Transverse colon (tissue), 4 donors: Measurements from ENCODE around the gene USP1. TPM values are rescaled to one million over a fixed set of nuclear protein-coding genes. Genes with fewer than 3 reads are reported as not detected.

Experiments
- DNase-seq: peaks from one replicate; pipeline ENCODE4 v3.0.0-alpha.2; 2019
- H3K27ac ChIP-seq, 4 donors: fragments of 200-600 bp; sonication (generic); 2 replicates each; pipeline ENCODE4 v1.5.1; 2016 to 2018; ENCODE audit warnings: inconsistent platforms in 4 of 4
- H3K27me3 ChIP-seq: fragments of 200-600 bp; sonication (generic); 2 replicates; pipeline ENCODE4 v1.5.1; 2017; ENCODE audit warnings: inconsistent platforms
- H3K36me3 ChIP-seq, 4 donors: fragments of 200-600 bp; sonication (generic); 2 replicates each; pipeline ENCODE4 v1.5.1; 2017 to 2019; ENCODE audit warnings: inconsistent platforms in 4 of 4
- H3K4me1 ChIP-seq, 4 donors: fragments of 200-600 bp; sonication (generic); 2 replicates each; pipeline ENCODE4 v1.5.1; 2017 to 2020; ENCODE audit warnings: inconsistent platforms in 4 of 4
- H3K4me3 ChIP-seq, 4 donors: fragments of 200-600 bp; sonication (generic); 1 replicate in 1 of 4; 2 replicates in 3 of 4; pipeline versions ENCODE4 v1.5.1 to v1.6.1; 2017 to 2019; ENCODE audit warnings: inconsistent platforms in 4 of 4
- H3K9me3 ChIP-seq, 2 donors: fragments of 200-600 bp; sonication (generic); 2 replicates each; pipeline ENCODE4 v1.5.1; 2017 to 2019; ENCODE audit warnings: inconsistent platforms in 2 of 2
- EP300 ChIP-seq: sonication (generic); formaldehyde crosslinking; IDR thresholded peaks from one replicate; pipeline ENCODE4 v1.6.1; 2017; ENCODE audit warnings: antibody characterized with exemption, low read depth
- POLR2A ChIP-seq: fragments of 450-650 bp; IDR thresholded peaks from one replicate; pipeline ENCODE4 v1.6.1; 2016; ENCODE audit warnings: antibody characterized with exemption, mild to moderate bottlenecking, moderate library complexity
- POLR2AphosphoS5 ChIP-seq, 3 donors: sonication (generic); formaldehyde crosslinking; IDR thresholded peaks; one replicate each; pipeline ENCODE4 v1.6.1; 2016; ENCODE audit warnings: antibody characterized with exemption in 3 of 3
- WGBS, 2 donors: methylation state at CpG; one replicate each; pipeline ENCODE4 v1.1.5; 2018; ENCODE audit warnings: low coverage in 1 of 2; 5-methylcytosine and 5-hydroxymethylcytosine counted together
- in situ Hi-C, 4 donors: fragments of 200-750 bp; cut with MboI; loops; one replicate each; pipeline versions ENCODE4 v1.15.0 to v1.15.1; 2017; ENCODE audit warnings: low sequenced_read_pairs in 3 of 4, low pct_ligation_motif_present in 1 of 4, low pct_unique_long_range_greater_than_20kb in 1 of 4
- intact Hi-C: fragments of 100-400 bp; cut with DNase I; formaldehyde crosslinking; loops from one replicate; pipeline ENCODE4 v1.15.1; 2023; ENCODE audit warnings: low total_unique reads
- total RNA-seq, 4 donors: library from RNA; depleted of rRNA; stranded (reverse); fragments of >200 nt; gene quantifications; one replicate each; pipeline ENCODE4 v1.1.0, GENCODE V29; 2016
- TF ChIP-seq, protein P1 (sequence below), 5 experiments: fragments of 200-600 bp in 3 of 5; fragments of 450-650 bp in 2 of 5; sonication (generic) in 3 of 5; IDR thresholded peaks; 1 replicate in 2 of 5; 2 replicates in 3 of 5; pipeline ENCODE4 v1.5.1; 2016 to 2017; ENCODE audit warnings: antibody characterized with exemption in 5 of 5, inconsistent platforms in 3 of 5, mild to moderate bottlenecking in 2 of 5, moderate library complexity in 1 of 5

The USP1 gene
- total RNA-seq, 4 donors from 2014 or later: 6.0 to 26.7 (median 25.0) TPM

DNA sequence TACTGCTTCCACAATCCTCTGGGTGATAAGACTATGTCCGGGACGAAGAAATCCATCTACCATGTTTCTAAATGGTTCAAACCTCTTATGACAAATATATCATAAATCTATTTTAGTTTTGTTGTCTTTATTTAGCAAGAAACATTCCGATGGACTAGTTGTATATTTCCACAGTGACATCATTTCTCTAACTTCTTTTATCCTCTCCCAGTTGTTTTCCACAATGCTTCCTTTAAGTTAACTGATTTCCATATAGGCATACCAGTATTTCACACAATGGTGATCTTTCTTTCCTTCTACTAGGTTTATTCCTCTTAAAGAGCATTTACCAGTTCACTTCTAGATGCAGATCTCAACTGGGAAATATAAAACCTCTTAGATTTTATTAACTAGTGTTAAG, 44.8 kb downstream of the USP1 start:
- no peak overlapping the region for H3K27ac ChIP-seq
- 80 to 84% methylated on average over 3 of the region's 3 CpGs for WGBS, 2 donors
- no peak for DNase-seq
- in situ Hi-C loops: no loop called here
- H3K4me1 ChIP-seq: no peaks in the 10 kb centered on the region
- no peaks in the 10 kb centered on the region for H3K9me3 ChIP-seq
- TF ChIP-seq, protein P1, sequence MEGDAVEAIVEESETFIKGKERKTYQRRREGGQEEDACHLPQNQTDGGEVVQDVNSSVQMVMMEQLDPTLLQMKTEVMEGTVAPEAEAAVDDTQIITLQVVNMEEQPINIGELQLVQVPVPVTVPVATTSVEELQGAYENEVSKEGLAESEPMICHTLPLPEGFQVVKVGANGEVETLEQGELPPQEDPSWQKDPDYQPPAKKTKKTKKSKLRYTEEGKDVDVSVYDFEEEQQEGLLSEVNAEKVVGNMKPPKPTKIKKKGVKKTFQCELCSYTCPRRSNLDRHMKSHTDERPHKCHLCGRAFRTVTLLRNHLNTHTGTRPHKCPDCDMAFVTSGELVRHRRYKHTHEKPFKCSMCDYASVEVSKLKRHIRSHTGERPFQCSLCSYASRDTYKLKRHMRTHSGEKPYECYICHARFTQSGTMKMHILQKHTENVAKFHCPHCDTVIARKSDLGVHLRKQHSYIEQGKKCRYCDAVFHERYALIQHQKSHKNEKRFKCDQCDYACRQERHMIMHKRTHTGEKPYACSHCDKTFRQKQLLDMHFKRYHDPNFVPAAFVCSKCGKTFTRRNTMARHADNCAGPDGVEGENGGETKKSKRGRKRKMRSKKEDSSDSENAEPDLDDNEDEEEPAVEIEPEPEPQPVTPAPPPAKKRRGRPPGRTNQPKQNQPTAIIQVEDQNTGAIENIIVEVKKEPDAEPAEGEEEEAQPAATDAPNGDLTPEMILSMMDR (IDR thresholded peaks at IDR 0.05): no peak
- TF ChIP-seq EP300 (no peak), POLR2A (no peak), POLR2AphosphoS5 (IDR thresholded peaks at IDR 0.05) (no peak)
- intact Hi-C loops: no loop called here
- H3K27me3 ChIP-seq: no peaks in the 10 kb centered on the region
- H3K4me3 ChIP-seq: no peak overlapping the region
- peaks cover 0 to 4% (median 0%) of the 10 kb centered on the region in 4 donors for H3K36me3 ChIP-seq

DNA sequence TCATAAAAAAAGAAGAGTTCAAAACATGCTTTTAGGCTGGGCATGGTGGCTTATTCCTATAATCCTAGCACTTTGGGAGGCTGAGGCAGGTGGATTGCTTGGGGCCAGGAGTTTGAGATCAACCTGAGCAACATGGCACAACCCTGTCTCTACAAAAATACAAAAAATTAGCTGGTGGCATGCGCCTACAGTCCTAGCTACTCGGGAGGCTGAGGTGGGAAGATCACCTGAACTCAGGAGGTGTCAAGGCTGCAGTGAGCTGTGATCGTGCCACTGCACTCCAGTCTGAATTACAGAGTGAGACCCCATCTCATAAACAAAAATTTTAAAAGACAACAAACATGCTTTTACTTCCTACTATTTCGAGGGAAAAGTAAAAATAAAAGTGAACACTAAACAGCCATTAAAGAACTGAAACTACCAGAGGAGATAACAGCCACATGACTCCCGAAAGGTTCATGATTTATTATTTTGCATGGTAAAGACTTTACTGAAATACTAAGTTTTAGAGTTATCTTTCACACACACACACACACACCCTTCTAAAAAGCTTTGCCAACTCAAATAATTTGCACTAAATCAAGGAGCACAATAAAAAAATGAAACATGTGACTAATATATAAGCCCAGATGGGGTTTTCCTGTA, 48.1 kb downstream of the USP1 start:
- in situ Hi-C loops: no loop called here
- H3K27ac ChIP-seq: no peak overlapping the region
- intact Hi-C loops: no loop called here
- no peaks in the 10 kb centered on the region for H3K9me3 ChIP-seq
- H3K4me1 ChIP-seq: no peaks in the 10 kb centered on the region
- no peak overlapping the region for H3K4me3 ChIP-seq
- no peaks in the 10 kb centered on the region for H3K27me3 ChIP-seq
- WGBS, 2 donors: 75 to 80% methylated on average over 5 of the region's 5 CpGs
- H3K36me3 ChIP-seq: peaks cover 0 to 17% (median 0%) of the 10 kb centered on the region in 4 donors
- no peak for DNase-seq
- TF ChIP-seq POLR2A (no peak), EP300 (no peak), POLR2AphosphoS5 (IDR thresholded peaks at IDR 0.05) (no peak)
- TF ChIP-seq, protein P1 (IDR thresholded peaks at IDR 0.05): no peak

DNA sequence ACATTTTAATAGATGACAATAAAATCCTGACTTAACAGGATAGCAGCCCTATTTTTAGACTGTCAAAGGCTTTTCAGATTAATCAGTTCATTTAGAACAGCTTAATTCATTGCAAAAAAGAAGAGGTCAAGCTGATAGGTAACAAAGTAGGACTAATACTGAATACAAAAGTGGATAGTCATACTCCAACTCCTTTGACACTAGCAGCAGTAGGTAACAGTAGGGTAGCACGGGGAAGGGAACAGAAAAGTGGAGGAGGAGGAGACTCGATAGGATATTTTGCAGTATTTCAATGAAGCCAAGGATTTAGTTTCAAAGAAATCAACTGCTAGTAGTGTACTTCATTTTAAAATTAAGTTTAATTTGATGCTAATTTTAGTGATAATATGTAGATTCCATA, 51.1 kb downstream of the USP1 start:
- H3K27ac ChIP-seq: no peak overlapping the region
- no peak for TF ChIP-seq EP300
- TF ChIP-seq, protein P1 (IDR thresholded peaks at IDR 0.05): no peak
- TF ChIP-seq POLR2A: no peak
- no peak for TF ChIP-seq POLR2AphosphoS5 (IDR thresholded peaks at IDR 0.05)
- 82 to 92% methylated on average over 2 of the region's 2 CpGs for WGBS, 2 donors
- peaks cover 0 to 20% (median 7%) of the 10 kb centered on the region in 4 donors for H3K36me3 ChIP-seq
- in situ Hi-C loops: no loop called here
- no peaks in the 10 kb centered on the region for H3K27me3 ChIP-seq
- intact Hi-C loops: no loop called here
- no peaks in the 10 kb centered on the region for H3K9me3 ChIP-seq
- no peak overlapping the region for H3K4me3 ChIP-seq
- no peaks in the 10 kb centered on the region for H3K4me1 ChIP-seq
- no peak for DNase-seq

DNA sequence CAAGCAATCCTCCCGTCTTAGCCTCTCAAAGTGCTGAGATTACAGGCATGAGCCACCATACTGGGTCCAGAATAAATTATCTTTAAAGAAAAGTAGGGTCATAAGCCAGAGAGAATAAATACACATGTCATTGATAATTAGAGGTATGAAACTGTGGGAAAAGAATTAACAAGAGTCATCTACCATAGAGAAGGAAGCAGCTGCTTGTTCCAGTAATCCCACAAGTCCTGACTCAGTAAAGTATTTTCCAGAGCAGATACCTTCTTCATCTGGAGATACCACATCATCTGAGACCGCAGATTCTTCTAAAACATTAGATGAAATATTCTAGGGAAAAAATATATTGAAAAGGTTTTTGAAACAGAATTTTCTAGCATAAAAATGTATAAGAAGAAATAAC, 55.7 kb downstream of the USP1 start:
- Histone ChIP-seq H3K4me3 (no peak overlapping the region), H3K27ac (no peak overlapping the region), H3K4me1 (no peaks in the 10 kb centered on the region), H3K9me3 (no peaks in the 10 kb centered on the region), H3K36me3 (peaks cover 0 to 39% (median 14%) of the 10 kb centered on the region in 4 donors), H3K27me3 (no peaks in the 10 kb centered on the region)
- no peak for DNase-seq
- in situ Hi-C loops (no loop called here), intact Hi-C loops (no loop called here)
- 97 to 100% methylated on average over 2 of the region's 2 CpGs for WGBS, 2 donors
- TF ChIP-seq, protein P1 (IDR thresholded peaks at IDR 0.05): no peak
- TF ChIP-seq POLR2AphosphoS5 (IDR thresholded peaks at IDR 0.05) (no peak), POLR2A (no peak), EP300 (no peak)
